Dendritic cell treated with granulocyte-macrophage colony-stimulating factor and Interleukin-4, amounts not matched to agents 40 ng/mL and 50 ng/mL, for 4 days (primary cell): ENCODE data around the gene UCKL1.

Source experiments
- H3K27ac Mint-ChIP-seq: one replicate; pipeline ENCODE4 v1.8.0; 2022; ENCODE audit warnings: mild to moderate bottlenecking, mixed read lengths
- H3K27me3 Mint-ChIP-seq: one replicate; pipeline ENCODE4 v1.8.0; 2022; ENCODE audit warnings: mild to moderate bottlenecking, mixed read lengths
- H3K36me3 Mint-ChIP-seq: one replicate; pipeline ENCODE4 v1.8.0; 2022; ENCODE audit warnings: low read depth, mixed read lengths
- H3K4me1 Mint-ChIP-seq: one replicate; pipeline ENCODE4 v1.8.0; 2022; ENCODE audit warnings: low read depth, mixed read lengths
- H3K4me3 Mint-ChIP-seq: one replicate; pipeline ENCODE4 v1.8.0; 2022; ENCODE audit warnings: mild to moderate bottlenecking, moderate library complexity, mixed read lengths
- H3K9me3 Mint-ChIP-seq: one replicate; pipeline ENCODE4 v1.8.0; 2022; ENCODE audit warnings: mixed read lengths
- intact Hi-C: fragments of 100-400 bp; cut with micrococcal nuclease; formaldehyde crosslinking; loops from one replicate; pipeline ENCODE4 v1.15.0; 2022

The UCKL1 gene

GRCh38 chr20:63895952-63896263 is 60.3 kb downstream of the UCKL1 start:
- Mint-ChIP-seq H3K4me1 (peaks cover 61% of the 10 kb centered on the region), H3K9me3 (no peaks in the 10 kb centered on the region), H3K27me3 (no peaks in the 10 kb centered on the region), H3K36me3 (peaks cover 59% of the 10 kb centered on the region), H3K27ac (peak overlapping the region; percentile 93), H3K4me3 (peak overlapping the region; percentile 79)
- intact Hi-C loops, result loop anchor here (1.0 to 5.0 kb wide), 3 partner anchors 23 to 359 kb away; partner anchors contain the start of genes PTK6 and TPD52L2

DNA sequence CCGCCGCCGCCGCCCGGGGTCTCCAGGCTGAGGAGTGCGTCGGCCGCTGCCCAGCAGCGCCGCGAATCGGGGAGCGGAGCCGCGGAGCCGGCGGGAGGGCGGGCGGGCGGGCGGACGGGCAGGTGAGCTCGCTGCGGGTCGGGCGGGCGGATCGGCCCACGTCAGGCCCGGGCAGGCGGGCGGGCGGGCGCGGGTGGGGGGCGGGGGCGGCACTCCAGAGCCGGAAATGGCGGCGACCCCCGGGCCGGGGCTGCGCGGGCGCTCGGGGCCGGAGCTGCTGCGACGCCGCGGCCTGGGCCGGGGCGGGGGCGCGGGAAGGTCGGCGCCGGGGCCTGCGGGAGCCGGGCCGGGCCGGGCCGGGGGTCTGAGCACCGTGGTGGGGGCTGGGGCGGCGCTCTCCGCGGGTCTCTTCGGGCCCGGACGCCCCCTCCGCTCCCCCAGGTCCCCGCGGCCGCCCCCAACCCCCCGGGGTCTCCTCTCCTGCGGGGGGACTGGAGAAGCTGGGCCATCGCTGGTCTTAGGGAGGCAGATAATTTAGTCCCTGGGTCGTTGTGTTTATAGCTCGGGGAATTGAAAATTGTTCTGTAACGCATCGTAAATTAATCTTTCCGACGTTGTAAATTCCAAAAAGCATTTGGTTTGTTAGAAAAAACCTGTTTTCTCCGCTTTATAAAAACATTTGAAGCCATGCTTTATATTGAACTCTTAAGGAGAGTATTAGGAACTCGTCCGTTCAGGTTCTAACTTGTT is 60.8 kb downstream of the UCKL1 start:
- H3K9me3 Mint-ChIP-seq, result no peaks in the 10 kb centered on the region
- peaks cover 56% of the 10 kb centered on the region for H3K4me1 Mint-ChIP-seq
- H3K36me3 Mint-ChIP-seq, result peaks cover 64% of the 10 kb centered on the region
- peak overlapping the region; percentile 93 for H3K27ac Mint-ChIP-seq
- peak overlapping the region; percentile 79 for H3K4me3 Mint-ChIP-seq
- no peaks in the 10 kb centered on the region for H3K27me3 Mint-ChIP-seq
- intact Hi-C loops, result loop anchor here (1.0 to 5.0 kb wide), 3 partner anchors 23 to 358 kb away; partner anchors contain the start of genes PTK6 and TPD52L2

DNA sequence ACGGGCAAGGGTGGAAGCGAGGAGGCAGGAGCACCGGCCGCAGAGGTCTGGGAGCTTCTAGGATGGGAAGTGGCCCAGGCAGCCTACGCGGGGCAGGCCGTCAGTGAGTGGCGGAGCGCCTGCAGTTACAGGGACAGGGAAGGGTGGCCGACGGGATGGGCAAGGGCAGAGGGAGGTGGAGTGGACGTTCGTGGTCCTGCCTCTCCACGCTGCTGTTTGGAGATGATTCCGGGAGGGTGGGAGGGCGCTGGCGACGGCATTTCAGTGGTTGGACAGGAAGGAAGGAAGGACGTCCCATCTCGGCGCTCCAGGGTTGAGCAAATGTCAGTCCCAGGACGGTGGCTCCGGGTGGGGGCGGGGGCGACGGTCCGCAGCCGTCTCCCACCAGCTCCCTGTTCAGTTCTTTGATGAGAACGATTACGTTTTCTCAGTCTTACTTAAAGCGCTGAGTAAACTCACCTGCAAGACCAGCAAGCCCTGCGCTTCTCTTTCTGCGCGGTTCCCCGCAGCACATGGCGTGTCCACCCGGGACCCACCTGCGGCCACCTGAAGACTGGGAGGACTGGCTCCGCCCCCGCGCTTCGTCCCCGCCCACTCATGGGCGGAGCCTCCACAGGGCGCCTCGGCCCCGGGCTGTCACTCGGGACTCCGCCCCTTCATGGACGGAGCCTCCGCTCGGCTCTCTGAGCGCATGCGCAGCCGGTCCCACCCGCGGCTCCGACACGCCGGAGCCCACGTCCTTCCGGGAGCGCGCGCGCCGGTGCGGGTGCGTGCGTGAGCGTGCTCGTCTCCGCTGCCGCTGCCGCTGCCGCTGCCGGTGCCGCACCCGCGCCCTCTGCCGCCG is 61.6 kb downstream of the UCKL1 start, which contains the start of gene DNAJC5:
TSS of gene DNAJC5 (plus strand) at position 769 of the 844 bp plus-strand sequence. CDS start 33,220 bp downstream, outside the sequence.
- Mint-ChIP-seq H3K36me3 (peaks cover 72% of the 10 kb centered on the region), H3K27ac (peak within 1 kb of the TSS; percentile 93), H3K9me3 (no peaks in the 10 kb centered on the region), H3K4me3 (peak within 1 kb of the TSS; percentile 79), H3K27me3 (no peaks in the 10 kb centered on the region), H3K4me1 (peaks cover 58% of the 10 kb centered on the region)
- intact Hi-C loops, result loop anchor here (1.0 to 5.0 kb wide), 3 partner anchors 22 to 357 kb away; partner anchors contain the start of genes PTK6 and TPD52L2

DNA sequence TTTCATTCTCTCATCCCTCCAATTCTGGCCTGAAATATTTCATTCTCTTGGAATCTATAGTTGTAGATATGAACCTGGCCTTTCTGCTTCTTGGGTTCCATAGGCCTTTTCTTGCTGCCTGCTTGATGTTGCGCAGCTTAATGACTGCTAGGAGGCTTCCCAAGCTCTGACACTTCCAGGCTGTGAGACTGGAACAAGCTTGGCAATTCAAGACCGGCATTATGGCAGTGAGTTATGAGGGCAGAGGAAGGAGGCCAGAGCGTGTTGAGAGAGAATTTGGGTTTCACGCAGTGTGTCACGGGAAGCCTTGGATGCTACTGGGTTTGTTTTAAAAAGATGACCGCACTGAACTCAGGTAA is 62.2 kb downstream of the UCKL1 start:
- Mint-ChIP-seq H3K9me3 (no peaks in the 10 kb centered on the region), H3K4me3 (peak overlapping the region; percentile 73), H3K27ac (peak overlapping the region; percentile 79), H3K4me1 (peaks cover 58% of the 10 kb centered on the region), H3K36me3 (peaks cover 75% of the 10 kb centered on the region), H3K27me3 (no peaks in the 10 kb centered on the region)
- intact Hi-C loops, result loop anchor here (2.0 kb wide), 1 partner anchor 21 kb away; no protein-coding TSS in a partner anchor

- intact Hi-C loops, result no loop called here
- no peaks in the 10 kb centered on the region for H3K27me3 Mint-ChIP-seq
- H3K27ac Mint-ChIP-seq, result no peak overlapping the region
- H3K9me3 Mint-ChIP-seq, result no peaks in the 10 kb centered on the region
- peaks cover 55% of the 10 kb centered on the region for H3K4me1 Mint-ChIP-seq
- peaks cover 75% of the 10 kb centered on the region for H3K36me3 Mint-ChIP-seq
- H3K4me3 Mint-ChIP-seq, result no peak overlapping the region
These were observed 63.8 kb downstream of the UCKL1 start for GRCh38 chr20:63892402-63892801.

- intact Hi-C loops, result no loop called here
- Mint-ChIP-seq H3K4me1 (peaks cover 54% of the 10 kb centered on the region), H3K9me3 (no peaks in the 10 kb centered on the region), H3K27me3 (no peaks in the 10 kb centered on the region), H3K27ac (no peak overlapping the region), H3K4me3 (no peak overlapping the region), H3K36me3 (peaks cover 77% of the 10 kb centered on the region)
These were observed 64.9 kb downstream of the UCKL1 start for GRCh38 chr20:63891061-63892002.

DNA sequence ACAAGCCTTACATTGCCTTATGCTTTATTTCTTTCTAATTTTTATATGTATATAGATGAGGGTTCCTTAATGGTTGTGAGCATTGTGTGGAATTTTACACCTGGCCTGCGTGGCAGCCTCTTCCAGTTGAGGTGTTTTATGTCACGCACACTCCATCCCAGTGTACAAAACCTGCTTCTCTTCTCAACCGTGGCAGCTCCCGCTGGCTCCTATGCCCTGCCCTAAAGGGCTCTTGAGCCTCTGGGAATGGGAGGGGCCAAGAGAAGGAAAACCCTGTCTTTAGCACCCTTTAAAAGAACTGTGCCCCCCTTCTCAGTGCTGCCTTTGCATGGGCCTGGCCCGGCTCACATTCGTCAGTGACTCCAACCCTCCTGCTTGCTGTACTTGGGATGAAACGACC is 65.6 kb downstream of the UCKL1 start:
- Mint-ChIP-seq H3K9me3 (no peaks in the 10 kb centered on the region), H3K27ac (no peak overlapping the region), H3K4me3 (no peak overlapping the region), H3K4me1 (peaks cover 54% of the 10 kb centered on the region), H3K27me3 (no peaks in the 10 kb centered on the region), H3K36me3 (peaks cover 77% of the 10 kb centered on the region)
- intact Hi-C loops, result no loop called here

- Mint-ChIP-seq H3K36me3 (peaks cover 79% of the 10 kb centered on the region), H3K27ac (no peak overlapping the region), H3K9me3 (no peaks in the 10 kb centered on the region), H3K4me1 (peaks cover 58% of the 10 kb centered on the region), H3K27me3 (no peaks in the 10 kb centered on the region), H3K4me3 (no peak overlapping the region)
- intact Hi-C loops, result no loop called here
These were observed 66.0 kb downstream of the UCKL1 start for GRCh38 chr20:63890201-63890576.
